Measurements from ENCODE around the gene ZNF133. TPM values are rescaled to one million over a fixed set of nuclear protein-coding genes. Genes with fewer than 3 reads are reported as not detected.

ZNF133 gene
- total and polyA plus RNA-seq, 2 of the 13 experiments (the other 11 are each of a cell fraction or from before 2014, with no cell fraction given): 23.5 to 26.7 TPM

DNA sequence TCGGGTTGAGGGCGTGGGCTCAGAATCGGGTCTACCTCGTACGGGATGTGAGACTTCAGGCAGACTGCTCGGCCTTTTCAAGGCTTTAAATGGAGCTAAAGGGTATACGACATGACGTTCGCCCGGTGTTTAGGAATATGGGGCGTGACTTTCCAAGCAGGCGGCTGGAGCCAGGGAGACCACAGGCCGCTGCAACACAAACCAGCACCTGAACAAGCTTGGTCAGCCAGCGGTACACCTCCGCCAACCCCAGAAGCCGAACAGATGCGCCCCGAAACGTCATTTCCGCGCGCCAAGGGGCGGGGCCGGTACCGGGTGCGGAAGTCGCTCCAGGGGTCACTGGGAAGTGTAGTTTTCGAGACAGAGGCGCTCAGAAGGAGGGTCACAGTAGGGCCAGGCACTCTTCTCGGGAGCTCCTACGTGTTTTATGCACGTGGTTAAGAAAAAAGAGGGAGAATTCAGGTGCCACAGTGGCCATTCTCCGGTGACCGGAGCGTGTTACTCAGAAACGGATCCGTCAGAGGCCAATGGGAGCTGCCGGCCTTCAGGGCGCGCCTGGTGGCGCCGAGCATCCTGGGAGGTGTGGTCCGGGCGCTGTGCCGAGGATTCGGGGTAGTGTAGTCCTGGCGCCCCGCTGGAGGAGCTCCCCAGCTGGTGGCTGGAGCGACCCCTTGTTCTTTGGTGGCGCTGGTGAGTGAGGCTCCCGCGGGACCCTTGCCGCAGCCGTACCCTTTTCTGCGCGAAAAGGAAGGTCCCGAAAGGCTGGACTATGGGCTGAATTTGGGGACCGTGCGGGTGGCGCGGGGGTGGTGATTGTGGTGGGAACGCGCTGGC is at the start of gene ZNF133 (continued):
- TF ChIP-seq, protein P1, sequence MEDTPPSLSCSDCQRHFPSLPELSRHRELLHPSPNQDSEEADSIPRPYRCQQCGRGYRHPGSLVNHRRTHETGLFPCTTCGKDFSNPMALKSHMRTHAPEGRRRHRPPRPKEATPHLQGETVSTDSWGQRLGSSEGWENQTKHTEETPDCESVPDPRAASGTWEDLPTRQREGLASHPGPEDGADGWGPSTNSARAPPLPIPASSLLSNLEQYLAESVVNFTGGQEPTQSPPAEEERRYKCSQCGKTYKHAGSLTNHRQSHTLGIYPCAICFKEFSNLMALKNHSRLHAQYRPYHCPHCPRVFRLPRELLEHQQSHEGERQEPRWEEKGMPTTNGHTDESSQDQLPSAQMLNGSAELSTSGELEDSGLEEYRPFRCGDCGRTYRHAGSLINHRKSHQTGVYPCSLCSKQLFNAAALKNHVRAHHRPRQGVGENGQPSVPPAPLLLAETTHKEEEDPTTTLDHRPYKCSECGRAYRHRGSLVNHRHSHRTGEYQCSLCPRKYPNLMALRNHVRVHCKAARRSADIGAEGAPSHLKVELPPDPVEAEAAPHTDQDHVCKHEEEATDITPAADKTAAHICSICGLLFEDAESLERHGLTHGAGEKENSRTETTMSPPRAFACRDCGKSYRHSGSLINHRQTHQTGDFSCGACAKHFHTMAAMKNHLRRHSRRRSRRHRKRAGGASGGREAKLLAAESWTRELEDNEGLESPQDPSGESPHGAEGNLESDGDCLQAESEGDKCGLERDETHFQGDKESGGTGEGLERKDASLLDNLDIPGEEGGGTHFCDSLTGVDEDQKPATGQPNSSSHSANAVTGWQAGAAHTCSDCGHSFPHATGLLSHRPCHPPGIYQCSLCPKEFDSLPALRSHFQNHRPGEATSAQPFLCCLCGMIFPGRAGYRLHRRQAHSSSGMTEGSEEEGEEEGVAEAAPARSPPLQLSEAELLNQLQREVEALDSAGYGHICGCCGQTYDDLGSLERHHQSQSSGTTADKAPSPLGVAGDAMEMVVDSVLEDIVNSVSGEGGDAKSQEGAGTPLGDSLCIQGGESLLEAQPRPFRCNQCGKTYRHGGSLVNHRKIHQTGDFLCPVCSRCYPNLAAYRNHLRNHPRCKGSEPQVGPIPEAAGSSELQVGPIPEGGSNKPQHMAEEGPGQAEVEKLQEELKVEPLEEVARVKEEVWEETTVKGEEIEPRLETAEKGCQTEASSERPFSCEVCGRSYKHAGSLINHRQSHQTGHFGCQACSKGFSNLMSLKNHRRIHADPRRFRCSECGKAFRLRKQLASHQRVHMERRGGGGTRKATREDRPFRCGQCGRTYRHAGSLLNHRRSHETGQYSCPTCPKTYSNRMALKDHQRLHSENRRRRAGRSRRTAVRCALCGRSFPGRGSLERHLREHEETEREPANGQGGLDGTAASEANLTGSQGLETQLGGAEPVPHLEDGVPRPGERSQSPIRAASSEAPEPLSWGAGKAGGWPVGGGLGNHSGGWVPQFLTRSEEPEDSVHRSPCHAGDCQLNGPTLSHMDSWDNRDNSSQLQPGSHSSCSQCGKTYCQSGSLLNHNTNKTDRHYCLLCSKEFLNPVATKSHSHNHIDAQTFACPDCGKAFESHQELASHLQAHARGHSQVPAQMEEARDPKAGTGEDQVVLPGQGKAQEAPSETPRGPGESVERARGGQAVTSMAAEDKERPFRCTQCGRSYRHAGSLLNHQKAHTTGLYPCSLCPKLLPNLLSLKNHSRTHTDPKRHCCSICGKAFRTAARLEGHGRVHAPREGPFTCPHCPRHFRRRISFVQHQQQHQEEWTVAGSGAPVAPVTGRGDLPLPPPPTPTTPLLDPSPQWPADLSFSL (CRISPR knock-in tag; IDR thresholded peaks at IDR 0.05): no peak
- TF ChIP-seq, protein P2, sequence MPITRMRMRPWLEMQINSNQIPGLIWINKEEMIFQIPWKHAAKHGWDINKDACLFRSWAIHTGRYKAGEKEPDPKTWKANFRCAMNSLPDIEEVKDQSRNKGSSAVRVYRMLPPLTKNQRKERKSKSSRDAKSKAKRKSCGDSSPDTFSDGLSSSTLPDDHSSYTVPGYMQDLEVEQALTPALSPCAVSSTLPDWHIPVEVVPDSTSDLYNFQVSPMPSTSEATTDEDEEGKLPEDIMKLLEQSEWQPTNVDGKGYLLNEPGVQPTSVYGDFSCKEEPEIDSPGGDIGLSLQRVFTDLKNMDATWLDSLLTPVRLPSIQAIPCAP (CRISPR knock-in tag; IDR thresholded peaks at IDR 0.05; ENCODE audit: low read depth): no peak; the same call in 1 of the 2 replicates
- TF ChIP-seq ZNF317 (CRISPR knock-in tag; IDR thresholded peaks at IDR 0.05): peak; percentile 70; the same call in 1 of the 2 replicates
- TF ChIP-seq MYNN (CRISPR knock-in tag; IDR thresholded peaks at IDR 0.05; ENCODE audit: low read depth): peak; percentile 91
- TF ChIP-seq, protein P3, sequence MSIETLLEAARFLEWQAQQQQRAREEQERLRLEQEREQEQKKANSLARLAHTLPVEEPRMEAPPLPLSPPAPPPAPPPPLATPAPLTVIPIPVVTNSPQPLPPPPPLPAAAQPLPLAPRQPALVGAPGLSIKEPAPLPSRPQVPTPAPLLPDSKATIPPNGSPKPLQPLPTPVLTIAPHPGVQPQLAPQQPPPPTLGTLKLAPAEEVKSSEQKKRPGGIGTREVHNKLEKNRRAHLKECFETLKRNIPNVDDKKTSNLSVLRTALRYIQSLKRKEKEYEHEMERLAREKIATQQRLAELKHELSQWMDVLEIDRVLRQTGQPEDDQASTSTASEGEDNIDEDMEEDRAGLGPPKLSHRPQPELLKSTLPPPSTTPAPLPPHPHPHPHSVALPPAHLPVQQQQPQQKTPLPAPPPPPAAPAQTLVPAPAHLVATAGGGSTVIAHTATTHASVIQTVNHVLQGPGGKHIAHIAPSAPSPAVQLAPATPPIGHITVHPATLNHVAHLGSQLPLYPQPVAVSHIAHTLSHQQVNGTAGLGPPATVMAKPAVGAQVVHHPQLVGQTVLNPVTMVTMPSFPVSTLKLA (IDR thresholded peaks at IDR 0.05): peak; percentile 30
- TF ChIP-seq, protein P4, sequence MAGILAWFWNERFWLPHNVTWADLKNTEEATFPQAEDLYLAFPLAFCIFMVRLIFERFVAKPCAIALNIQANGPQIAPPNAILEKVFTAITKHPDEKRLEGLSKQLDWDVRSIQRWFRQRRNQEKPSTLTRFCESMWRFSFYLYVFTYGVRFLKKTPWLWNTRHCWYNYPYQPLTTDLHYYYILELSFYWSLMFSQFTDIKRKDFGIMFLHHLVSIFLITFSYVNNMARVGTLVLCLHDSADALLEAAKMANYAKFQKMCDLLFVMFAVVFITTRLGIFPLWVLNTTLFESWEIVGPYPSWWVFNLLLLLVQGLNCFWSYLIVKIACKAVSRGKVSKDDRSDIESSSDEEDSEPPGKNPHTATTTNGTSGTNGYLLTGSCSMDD (CRISPR knock-in tag; IDR thresholded peaks at IDR 0.05): peak; percentile 62; the same call in 1 of the 2 replicates
- peak; percentile 93 for TF ChIP-seq ZBTB7A (CRISPR knock-in tag; IDR thresholded peaks at IDR 0.05)
- TF ChIP-seq, protein P5, sequence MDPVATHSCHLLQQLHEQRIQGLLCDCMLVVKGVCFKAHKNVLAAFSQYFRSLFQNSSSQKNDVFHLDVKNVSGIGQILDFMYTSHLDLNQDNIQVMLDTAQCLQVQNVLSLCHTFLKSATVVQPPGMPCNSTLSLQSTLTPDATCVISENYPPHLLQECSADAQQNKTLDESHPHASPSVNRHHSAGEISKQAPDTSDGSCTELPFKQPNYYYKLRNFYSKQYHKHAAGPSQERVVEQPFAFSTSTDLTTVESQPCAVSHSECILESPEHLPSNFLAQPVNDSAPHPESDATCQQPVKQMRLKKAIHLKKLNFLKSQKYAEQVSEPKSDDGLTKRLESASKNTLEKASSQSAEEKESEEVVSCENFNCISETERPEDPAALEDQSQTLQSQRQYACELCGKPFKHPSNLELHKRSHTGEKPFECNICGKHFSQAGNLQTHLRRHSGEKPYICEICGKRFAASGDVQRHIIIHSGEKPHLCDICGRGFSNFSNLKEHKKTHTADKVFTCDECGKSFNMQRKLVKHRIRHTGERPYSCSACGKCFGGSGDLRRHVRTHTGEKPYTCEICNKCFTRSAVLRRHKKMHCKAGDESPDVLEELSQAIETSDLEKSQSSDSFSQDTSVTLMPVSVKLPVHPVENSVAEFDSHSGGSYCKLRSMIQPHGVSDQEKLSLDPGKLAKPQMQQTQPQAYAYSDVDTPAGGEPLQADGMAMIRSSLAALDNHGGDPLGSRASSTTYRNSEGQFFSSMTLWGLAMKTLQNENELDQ (CRISPR knock-in tag; IDR thresholded peaks at IDR 0.05; ENCODE audit: borderline replicate concordance): peak; percentile 60; the same call in 1 of the 2 replicates
- TF ChIP-seq REPIN1 (CRISPR knock-in tag; IDR thresholded peaks at IDR 0.05; ENCODE audit: borderline replicate concordance, low read depth): peak; percentile 34
- TF ChIP-seq, protein P6, sequence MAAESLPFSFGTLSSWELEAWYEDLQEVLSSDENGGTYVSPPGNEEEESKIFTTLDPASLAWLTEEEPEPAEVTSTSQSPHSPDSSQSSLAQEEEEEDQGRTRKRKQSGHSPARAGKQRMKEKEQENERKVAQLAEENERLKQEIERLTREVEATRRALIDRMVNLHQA (CRISPR knock-in tag; IDR thresholded peaks at IDR 0.05): peak; percentile 14; the same call in 1 of the 2 replicates
- TF ChIP-seq, protein P7, sequence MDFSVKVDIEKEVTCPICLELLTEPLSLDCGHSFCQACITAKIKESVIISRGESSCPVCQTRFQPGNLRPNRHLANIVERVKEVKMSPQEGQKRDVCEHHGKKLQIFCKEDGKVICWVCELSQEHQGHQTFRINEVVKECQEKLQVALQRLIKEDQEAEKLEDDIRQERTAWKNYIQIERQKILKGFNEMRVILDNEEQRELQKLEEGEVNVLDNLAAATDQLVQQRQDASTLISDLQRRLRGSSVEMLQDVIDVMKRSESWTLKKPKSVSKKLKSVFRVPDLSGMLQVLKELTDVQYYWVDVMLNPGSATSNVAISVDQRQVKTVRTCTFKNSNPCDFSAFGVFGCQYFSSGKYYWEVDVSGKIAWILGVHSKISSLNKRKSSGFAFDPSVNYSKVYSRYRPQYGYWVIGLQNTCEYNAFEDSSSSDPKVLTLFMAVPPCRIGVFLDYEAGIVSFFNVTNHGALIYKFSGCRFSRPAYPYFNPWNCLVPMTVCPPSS (IDR thresholded peaks at IDR 0.05): no peak
- no peak for TF ChIP-seq MIER2 (CRISPR knock-in tag; IDR thresholded peaks at IDR 0.05)
- peak; percentile 89 for TF ChIP-seq ZKSCAN8 (CRISPR knock-in tag; IDR thresholded peaks at IDR 0.05; ENCODE audit: borderline replicate concordance)
